Esophagus mucosa (tissue), 1 donor: Measurements from ENCODE around the gene PREB. TPM values are rescaled to one million over a fixed set of nuclear protein-coding genes. Genes with fewer than 3 reads are reported as not detected.

Source experiments
- ATAC-seq: fragments of 200-7000 bp; cut with Tn5 transposase; one replicate; pipeline ENCODE4 v1.9.1; 2020
- total RNA-seq: library from RNA; stranded (reverse); gene quantifications from one replicate; pipeline ENCODE4 v1.2.4, GENCODE V29; 2023
- donor health status: DM: yes; HTN: yes; CAD: no.

Gene PREB
- total RNA-seq, 1 donor from 2014 or later: 26.5 TPM

DNA sequence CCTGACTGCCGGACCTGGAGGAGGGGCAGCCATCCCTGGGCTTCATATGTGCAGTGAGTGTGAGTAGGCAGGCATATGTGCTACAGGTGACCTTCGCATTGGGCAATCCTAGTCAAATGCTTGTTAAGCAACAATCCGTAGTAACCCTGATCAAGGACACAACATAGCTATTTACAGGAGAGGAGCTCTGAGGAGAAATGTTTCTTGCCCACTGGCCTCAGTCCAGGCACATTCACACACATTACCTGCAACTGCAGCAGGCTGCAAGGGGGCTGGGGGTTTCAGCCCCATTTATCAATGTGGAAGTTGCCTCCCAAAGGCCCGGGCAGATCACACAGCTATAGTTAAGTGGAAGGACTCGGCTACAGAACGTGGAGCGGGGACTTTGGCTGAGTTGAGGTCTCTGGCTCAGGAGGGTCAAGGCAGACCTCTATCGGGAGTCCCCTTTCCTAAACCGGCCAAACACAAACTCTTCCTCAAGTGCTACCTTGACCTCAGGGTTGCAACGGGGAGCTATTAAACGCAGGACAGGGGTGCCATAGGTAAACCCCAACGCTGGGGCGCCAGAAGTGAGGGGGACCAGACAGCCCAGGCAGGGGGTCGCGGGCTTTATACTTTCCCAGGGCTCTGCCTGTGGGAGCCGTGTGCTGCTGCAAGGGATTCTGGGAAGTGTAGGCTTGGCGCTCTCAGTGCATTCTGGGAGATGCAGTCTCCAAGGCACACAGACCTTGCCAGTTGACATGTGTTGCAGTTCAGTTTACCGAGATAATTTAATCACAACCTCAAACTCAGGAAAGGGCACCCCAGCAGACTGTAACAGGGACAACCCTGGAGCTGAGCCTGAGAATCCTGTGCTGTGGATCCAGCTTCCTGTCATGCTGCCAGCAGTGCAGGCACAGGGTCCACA, 38.4 kb downstream of the PREB start:
- peak; percentile 54 for ATAC-seq

GRCh38 chr2:27095427-27095744, 39.0 kb downstream of the PREB start:
- ATAC-seq: peak; percentile 5

GRCh38 chr2:27094353-27094984, 40.0 kb downstream of the PREB start:
- no peak for ATAC-seq

DNA sequence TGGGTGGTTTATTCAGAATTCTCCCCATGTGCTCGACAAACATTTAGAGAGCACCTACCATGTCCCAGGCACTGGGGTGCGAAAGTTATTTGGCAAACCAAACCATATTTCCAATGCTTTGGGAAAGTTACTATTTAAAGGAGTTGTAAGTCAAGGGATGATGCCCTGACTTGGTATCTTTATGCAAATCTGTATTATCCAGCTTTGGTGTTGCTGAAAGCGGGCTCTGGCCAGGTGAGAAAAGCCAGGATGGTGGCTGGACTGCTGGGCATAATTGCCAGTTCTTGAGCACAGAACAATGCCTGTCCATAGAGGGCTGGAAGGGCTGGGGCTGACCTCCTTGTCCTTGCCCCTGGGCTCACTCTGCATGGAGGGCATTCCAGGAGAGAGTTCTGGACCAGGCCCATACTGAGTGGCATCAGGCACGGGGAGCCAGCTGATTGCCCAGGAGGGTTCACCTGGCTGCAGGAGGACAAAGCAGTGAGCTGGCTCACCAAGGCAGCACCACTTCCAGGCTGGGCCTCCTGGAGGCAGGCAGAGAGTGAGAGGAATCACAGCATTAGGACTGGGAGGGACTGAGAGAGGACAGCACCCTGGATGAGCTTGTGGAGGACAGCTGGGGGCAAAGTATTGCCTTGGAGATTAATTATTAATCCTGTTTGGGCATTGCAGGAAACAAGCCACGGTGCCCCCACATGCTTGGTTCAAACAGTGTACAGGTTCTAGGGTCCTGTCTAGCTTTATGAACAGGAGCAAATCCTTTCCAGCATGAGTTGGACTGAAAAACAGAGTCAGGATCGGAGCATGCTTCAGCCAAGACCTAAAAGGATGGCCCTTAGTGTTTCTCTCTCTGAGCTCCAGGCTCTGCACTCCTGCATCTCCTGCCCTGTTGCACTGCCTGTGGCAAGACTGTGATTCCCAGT, 40.7 kb downstream of the PREB start:
- no peak for ATAC-seq

- ATAC-seq: no peak
Measured at GRCh38 chr2:27092696-27093429, 41.6 kb downstream of the PREB start.

- no peak for ATAC-seq
Measured at GRCh38 chr2:27091746-27092695, 42.4 kb downstream of the PREB start.

GRCh38 chr2:27089111-27089954, 45.1 kb downstream of the PREB start:
- no peak for ATAC-seq

DNA sequence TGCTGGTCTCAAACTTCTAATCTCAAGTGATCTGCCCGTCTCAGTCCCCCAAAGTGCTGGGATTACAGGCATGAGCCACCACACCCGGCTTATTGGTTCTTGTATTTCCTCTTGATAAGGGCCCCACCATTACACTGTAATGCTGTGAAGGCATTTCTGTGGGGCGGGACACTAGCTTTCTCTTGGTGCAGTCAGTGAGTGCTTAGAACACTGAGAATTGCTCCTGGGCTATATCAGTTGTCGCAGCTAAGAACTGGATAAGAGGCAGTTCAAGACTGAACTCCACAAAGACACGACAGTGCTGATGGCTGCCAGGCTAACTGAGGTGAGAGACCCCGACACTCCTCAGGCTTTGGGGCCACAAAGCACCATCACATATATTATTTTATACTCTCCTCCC, 45.8 kb downstream of the PREB start:
- ATAC-seq: no peak

GRCh38 chr2:27087823-27088410, 46.5 kb downstream of the PREB start:
- no peak for ATAC-seq

DNA sequence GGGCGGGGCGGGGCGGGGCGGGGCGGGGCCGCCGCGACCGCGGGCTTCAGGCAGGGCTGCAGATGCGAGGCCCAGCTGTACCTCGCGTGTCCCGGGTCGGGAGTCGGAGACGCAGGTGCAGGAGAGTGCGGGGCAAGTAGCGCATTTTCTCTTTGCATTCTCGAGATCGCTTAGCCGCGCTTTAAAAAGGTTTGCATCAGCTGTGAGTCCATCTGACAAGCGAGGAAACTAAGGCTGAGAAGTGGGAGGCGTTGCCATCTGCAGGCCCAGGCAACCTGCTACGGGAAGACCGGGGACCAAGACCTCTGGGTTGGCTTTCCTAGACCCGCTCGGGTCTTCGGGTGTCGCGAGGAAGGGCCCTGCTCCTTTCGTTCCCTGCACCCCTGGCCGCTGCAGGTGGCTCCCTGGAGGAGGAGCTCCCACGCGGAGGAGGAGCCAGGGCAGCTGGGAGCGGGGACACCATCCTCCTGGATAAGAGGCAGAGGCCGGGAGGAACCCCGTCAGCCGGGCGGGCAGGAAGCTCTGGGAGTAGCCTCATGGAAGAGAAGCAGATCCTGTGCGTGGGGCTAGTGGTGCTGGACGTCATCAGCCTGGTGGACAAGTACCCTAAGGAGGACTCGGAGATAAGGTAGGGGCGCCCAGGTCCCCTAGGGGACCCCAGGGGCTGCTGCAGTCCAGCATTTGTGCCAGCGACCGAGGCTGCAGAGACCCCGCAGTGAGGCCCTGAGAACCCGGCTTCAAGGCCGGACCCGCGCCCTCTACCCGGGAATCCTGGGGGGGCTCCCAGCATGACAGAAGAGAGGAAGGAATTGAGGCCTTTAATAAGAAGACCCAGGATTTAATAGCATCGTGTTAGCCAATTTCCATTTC, 47.5 kb downstream of the PREB start, which contains the start of gene KHK:
Gene KHK (plus strand): TSS at position 49 of the 870 bp plus-strand sequence. CDS start 488 bp downstream, at position 537.
- ATAC-seq: peak; percentile 16

DNA sequence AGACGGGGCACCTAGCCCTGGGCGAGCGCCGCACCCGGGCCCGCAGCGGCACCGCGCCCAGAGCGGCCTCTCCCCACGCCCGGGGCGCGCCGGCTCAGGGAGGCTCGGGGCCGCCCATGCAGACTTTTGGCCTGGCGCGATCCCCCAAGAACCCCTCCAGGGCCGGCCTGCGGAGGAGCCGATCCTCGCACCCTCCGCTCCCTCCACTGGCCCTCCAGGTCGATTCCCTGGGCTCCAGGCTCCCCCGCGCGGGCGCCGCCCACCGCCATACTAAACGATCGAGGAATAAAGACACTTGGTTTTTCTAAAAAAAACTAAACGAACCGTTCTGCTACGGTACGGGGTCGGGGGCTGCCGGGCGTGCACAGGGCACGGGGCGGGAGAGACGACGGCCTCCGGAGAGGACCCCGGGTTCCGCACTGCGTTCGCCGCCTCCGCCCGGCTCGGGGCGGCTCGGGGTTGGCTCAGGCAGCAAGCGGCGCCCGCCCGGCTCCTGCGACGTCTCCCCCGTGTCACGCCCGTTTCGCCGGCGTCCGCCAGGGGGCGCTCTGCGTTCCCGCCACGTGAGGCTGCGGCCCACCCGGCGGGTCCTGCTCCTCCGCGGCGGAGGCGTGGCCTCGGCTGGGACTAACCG, 48.2 kb downstream of the PREB start:
- peak; percentile 88 for ATAC-seq

GRCh38 chr2:27085673-27086089, 48.8 kb downstream of the PREB start:
- ATAC-seq: peak; percentile 24

DNA sequence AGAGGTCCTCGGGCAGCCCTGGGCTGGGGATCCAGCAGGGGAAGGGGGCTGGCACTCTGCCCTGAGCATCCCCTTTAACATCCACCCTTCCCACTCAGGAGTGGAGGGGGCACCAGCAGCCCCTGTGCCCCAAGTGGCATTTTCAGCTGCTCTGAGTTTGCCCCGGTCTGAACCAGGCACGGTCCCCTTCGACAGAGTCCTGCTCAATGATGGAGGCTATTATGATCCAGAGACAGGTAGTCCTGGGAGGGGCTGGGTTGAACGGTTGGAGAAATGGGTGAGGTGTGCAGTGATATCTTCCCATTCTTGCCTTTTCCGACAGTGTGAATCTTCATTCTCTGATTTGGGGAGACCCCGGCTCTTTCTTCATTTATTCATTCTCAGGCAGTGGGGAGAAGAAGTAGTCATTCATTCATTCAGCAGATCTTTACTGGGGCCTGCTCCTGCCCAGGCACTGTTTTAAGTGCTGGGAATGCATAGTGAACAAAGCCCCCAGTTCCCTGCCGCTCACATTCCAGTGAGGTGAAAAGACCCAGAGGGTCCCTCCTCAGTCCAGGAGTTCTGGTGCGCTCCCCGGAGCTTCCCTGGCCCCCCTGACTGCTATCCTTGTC, 49.3 kb downstream of the PREB start:
- ATAC-seq: no peak

- ATAC-seq: no peak
Measured at GRCh38 chr2:27084297-27085061, 50.0 kb downstream of the PREB start.

DNA sequence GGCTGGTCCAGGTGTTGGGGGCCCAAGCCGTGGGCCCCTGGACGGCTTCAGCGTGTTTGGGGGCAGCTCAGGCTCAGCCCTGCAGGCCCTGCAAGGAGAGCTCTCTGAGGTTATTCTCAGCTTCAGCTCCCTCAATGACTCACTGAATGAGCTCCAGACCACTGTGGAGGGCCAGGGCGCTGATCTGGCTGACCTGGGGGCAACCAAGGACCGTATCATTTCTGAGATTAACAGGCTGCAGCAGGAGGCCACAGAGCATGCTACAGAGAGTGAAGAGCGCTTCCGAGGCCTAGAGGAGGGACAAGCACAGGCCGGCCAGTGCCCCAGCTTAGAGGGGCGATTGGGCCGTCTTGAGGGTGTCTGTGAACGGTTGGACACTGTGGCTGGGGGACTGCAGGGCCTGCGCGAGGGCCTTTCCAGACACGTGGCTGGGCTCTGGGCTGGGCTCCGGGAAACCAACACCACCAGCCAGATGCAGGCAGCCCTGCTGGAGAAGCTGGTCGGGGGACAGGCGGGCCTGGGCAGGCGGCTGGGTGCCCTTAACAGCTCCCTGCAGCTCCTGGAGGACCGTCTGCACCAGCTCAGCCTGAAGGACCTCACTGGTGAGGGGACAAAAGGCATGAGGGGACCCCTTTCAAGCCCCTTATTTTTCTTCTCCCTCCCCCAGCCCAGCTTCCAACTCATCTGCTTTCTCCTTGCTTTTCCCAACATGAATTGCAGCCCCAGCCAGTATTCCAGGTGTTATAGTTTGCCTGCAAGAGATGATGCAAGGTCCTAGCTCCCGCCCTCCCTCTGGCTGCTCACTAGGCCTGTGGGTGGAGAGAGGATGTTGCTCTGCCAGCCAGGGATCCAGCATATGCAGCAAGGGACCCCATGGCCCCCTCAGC, 50.8 kb downstream of the PREB start:
- ATAC-seq: no peak
